ENCODE results near the gene ZGRF1.
"Not testable (repeated sequence)": the region's sequence is repeated elsewhere in the genome, so short reads cannot be mapped to it uniquely, and the experiment has no call there.

The ZGRF1 gene

DNA sequence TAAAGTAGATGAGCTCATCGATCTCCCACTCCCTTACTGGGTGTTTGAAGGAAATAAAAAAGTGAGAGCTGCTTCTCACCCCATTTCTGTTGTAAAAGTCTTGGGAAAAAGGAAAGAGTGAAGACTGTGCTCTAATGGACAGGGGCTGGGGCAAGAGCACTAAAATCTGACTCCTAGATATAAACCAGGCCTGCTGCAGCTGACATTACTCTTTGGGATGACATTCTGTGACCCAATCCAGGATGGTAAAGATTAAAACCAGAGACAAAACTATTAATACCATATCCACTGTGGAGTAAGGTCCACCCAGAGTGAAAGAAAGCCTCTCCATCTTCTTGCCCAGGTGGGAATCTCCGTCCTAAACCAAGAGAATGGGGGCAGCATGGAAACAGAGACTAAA lies 100.6 kb downstream of the ZGRF1 start:
- DNase-seq (ENCODE audit: low read depth) = no peak
- TF ChIP-seq, protein P1, sequence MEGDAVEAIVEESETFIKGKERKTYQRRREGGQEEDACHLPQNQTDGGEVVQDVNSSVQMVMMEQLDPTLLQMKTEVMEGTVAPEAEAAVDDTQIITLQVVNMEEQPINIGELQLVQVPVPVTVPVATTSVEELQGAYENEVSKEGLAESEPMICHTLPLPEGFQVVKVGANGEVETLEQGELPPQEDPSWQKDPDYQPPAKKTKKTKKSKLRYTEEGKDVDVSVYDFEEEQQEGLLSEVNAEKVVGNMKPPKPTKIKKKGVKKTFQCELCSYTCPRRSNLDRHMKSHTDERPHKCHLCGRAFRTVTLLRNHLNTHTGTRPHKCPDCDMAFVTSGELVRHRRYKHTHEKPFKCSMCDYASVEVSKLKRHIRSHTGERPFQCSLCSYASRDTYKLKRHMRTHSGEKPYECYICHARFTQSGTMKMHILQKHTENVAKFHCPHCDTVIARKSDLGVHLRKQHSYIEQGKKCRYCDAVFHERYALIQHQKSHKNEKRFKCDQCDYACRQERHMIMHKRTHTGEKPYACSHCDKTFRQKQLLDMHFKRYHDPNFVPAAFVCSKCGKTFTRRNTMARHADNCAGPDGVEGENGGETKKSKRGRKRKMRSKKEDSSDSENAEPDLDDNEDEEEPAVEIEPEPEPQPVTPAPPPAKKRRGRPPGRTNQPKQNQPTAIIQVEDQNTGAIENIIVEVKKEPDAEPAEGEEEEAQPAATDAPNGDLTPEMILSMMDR (IDR thresholded peaks at IDR 0.05; ENCODE audit: low read depth, low read length, missing control alignments) = no peak
- no peak overlapping the region for H3K4me3 ChIP-seq (ENCODE audit: low read depth, low read length)
- in situ Hi-C loops (cut with HindIII; ENCODE audit: low sequenced_read_pairs) = no loop called here

DNA sequence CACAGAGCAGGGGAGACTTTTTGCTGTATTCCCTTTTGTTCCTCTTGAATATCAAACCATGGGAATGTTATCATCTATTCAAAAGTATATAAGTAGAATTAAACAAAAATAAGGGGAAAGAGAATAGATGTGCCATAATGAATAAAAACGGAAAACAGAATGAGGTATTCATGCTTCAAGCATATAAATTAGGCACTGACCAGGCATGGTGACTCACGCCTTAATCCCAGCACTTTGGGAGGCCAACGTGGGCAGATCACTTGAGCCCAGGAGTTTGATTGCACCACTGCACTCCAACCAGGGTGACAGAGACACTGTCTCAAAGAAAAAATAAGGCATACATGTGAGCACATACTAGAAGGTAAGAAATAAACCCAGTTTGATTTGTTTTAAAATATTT lies 104.4 kb downstream of the ZGRF1 start:
- H3K4me3 ChIP-seq (ENCODE audit: low read depth, low read length) = no peak overlapping the region
- TF ChIP-seq, protein P1 (IDR thresholded peaks at IDR 0.05; ENCODE audit: low read depth, low read length, missing control alignments) = no peak
- DNase-seq (ENCODE audit: low read depth) = no peak
- in situ Hi-C loops (cut with HindIII; ENCODE audit: low sequenced_read_pairs) = no loop called here

DNA sequence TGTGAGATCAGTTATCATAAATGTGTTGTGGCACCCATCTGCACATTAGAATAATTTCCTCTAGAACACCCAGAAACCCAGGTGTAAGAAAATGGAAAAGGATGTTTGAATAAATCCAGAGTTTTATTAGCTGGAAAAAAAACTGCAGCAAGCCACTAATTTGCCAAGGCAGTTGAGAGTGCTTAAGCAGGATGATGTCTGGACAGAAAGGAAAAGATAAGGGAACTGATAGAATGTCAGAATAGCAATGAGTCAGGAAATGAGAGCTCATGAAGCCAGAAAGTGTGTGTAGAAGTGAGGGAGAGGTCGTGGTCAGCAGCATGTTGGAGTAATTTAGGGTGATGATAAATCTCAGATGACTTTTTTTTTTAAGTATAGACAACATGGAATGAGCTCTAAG lies 105.6 kb downstream of the ZGRF1 start:
- in situ Hi-C loops (cut with HindIII; ENCODE audit: low sequenced_read_pairs) = no loop called here
- no peak overlapping the region for H3K4me3 ChIP-seq (ENCODE audit: low read depth, low read length)
- TF ChIP-seq, protein P1 (IDR thresholded peaks at IDR 0.05; ENCODE audit: low read depth, low read length, missing control alignments) = no peak
- DNase-seq (ENCODE audit: low read depth) = no peak

DNA sequence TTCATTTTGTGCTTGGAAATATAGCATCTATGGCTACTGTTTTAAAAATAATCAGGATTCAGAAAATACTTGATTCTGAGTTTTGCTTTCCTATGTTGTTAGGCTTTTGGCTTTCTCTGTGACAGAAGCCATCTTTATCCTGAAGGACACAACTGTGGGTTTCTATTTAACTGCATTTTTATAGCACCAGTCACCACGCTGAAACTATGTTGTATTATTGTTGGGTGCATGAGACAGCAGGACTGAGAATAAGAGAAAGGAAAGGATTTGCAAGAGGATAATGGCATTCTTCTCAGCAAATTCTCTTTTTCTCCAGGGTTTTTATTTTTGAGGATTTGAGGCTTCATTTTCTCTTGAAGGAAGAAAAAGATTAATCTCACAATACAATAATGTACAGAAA lies 110.6 kb downstream of the ZGRF1 start:
- no peak overlapping the region for H3K4me3 ChIP-seq (ENCODE audit: low read depth, low read length)
- in situ Hi-C loops (cut with HindIII; ENCODE audit: low sequenced_read_pairs) = no loop called here
- TF ChIP-seq, protein P1 (IDR thresholded peaks at IDR 0.05; ENCODE audit: low read depth, low read length, missing control alignments) = no peak
- no peak for DNase-seq (ENCODE audit: low read depth)

DNA sequence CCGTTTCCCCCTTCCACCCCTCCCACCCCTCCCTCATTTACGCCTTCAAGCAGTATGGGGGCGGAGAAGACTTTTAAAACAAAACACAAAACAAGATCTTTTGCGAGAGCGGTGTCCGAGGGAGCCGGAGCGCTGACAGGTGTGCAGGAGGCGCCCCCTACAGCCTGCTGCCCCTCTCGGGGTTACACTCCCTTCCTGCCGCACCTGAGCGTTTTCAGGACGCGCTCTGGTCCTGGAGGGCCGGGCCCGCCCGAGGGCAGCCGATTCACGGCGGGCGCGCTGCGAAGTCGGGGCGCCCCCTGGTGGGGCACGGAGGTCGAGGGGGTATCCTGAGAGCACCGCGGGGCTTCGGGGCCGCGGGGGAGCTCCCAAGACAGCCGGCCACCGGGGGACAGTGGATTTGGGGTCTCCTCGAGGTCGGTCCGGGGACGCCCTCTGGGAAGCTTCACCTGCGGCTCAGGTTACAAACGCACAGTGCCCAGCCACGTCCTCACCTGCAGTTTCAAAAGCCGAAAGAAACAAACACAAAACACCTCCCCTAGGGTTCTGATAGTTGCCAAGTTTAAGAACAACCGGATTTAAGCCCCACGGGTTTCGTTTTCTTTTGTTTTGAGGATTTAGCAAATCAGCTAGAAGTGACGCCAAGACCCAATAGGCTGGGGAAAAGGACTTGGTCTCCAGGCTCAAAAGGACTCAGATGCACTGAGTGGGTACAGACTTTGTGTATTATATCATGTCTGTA lies 112.8 kb downstream of the ZGRF1 start:
- in situ Hi-C loops (cut with HindIII; ENCODE audit: low sequenced_read_pairs) = no loop called here
- H3K4me3 ChIP-seq (ENCODE audit: low read depth, low read length) = peak overlapping the region; percentile 29
- TF ChIP-seq, protein P1 (IDR thresholded peaks at IDR 0.05; ENCODE audit: low read depth, low read length, missing control alignments) = peak; percentile 62
- DNase-seq (ENCODE audit: low read depth) = no peak

DNA sequence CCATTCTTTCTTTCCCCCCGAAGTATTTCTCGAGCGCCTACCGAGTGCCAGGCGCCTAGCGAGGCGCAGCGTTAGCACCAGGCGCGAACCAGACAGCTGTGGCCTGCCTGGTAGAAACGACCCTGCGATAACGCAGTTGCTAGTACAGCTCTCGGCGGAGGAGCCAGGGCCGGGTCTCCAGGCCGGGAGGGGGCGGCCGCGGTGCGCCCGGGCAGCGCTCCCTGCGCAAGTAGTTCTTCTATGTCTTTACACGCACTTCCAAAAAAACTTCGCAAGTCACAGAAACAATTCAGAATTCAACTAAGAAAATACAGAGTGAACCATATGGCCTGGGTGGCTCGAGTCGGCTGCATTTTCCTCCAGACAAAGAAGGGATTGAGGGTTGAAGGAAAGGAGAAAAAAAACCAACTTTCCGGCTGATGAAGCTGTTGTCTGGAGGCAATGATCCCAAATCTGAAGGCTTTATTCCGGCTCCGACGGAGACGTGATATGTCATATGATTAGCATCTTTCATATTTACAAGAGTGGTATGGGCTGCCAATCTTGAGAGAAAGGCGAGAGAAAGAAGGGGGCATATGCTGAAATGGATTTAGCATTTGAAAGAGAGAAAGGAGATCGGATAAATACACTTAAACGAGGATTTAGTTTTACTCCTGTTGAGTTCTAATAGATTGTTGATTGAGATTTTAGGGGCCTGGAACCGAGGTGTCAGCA lies 113.5 kb downstream of the ZGRF1 start:
- DNase-seq (ENCODE audit: low read depth) = no peak
- TF ChIP-seq, protein P1 (IDR thresholded peaks at IDR 0.05; ENCODE audit: low read depth, low read length, missing control alignments) = peak; percentile 45
- peak overlapping the region; percentile 29 for H3K4me3 ChIP-seq (ENCODE audit: low read depth, low read length)
- in situ Hi-C loops (cut with HindIII; ENCODE audit: low sequenced_read_pairs) = no loop called here

DNA sequence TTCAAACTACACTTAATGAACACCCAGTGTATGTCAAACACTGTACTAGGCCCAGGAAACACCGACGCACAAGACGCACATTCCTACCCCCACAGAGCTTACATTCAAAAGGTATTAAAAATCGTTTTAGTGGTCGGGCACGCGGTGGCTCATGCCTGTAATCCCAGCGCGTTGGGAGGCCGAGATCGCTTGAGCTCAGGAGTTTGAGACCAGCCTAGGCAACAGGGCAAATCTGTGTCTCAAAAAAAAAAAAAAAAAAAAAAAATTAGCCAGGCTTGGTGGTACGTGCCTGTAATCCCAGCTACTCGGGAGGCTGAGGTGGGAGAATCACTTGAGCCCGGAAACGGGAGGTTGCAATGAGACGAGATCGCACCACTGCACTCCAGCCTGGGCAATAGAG lies 114.3 kb downstream of the ZGRF1 start:
- in situ Hi-C loops (cut with HindIII; ENCODE audit: low sequenced_read_pairs); H3K4me3 ChIP-seq (ENCODE audit: low read depth, low read length); DNase-seq (ENCODE audit: low read depth): not testable (repeated sequence)
